ENCODE data around the gene ATP6V1F.

Gene ATP6V1F

GRCh38 chr7:128867241-128867640 lies 4.6 kb downstream of the ATP6V1F start:
- in situ Hi-C loops (cut with MboI; ENCODE audit: low sequenced_read_pairs): no loop called here

- in situ Hi-C loops (cut with MboI; ENCODE audit: low sequenced_read_pairs): no loop called here
Measured at GRCh38 chr7:128867842-128868623, 5.4 kb downstream of the ATP6V1F start.

- in situ Hi-C loops (cut with MboI; ENCODE audit: low sequenced_read_pairs): no loop called here
Measured at GRCh38 chr7:128868624-128869137, 6.0 kb downstream of the ATP6V1F start.

GRCh38 chr7:128869138-128869943 lies 6.7 kb downstream of the ATP6V1F start:
- in situ Hi-C loops (cut with MboI; ENCODE audit: low sequenced_read_pairs): no loop called here

- in situ Hi-C loops (cut with MboI; ENCODE audit: low sequenced_read_pairs): no loop called here
Measured at GRCh38 chr7:128869944-128870285, 7.3 kb downstream of the ATP6V1F start.

GRCh38 chr7:128871050-128871449 lies 8.4 kb downstream of the ATP6V1F start:
- in situ Hi-C loops (cut with MboI; ENCODE audit: low sequenced_read_pairs): no loop called here

- in situ Hi-C loops (cut with MboI; ENCODE audit: low sequenced_read_pairs): no loop called here
Measured at GRCh38 chr7:128872394-128872824, 9.8 kb downstream of the ATP6V1F start.

- in situ Hi-C loops (cut with MboI; ENCODE audit: low sequenced_read_pairs): no loop called here
Measured at GRCh38 chr7:128873234-128873633, 10.6 kb downstream of the ATP6V1F start.

- in situ Hi-C loops (cut with MboI; ENCODE audit: low sequenced_read_pairs): no loop called here
Measured at GRCh38 chr7:128874140-128875031, 11.7 kb downstream of the ATP6V1F start.

- in situ Hi-C loops (cut with MboI; ENCODE audit: low sequenced_read_pairs): no loop called here
Measured at GRCh38 chr7:128875523-128875948, 12.9 kb downstream of the ATP6V1F start.

- in situ Hi-C loops (cut with MboI; ENCODE audit: low sequenced_read_pairs): no loop called here
Measured at GRCh38 chr7:128876127-128876526, 13.5 kb downstream of the ATP6V1F start.

GRCh38 chr7:128876586-128876977 lies 13.9 kb downstream of the ATP6V1F start:
- in situ Hi-C loops (cut with MboI; ENCODE audit: low sequenced_read_pairs): no loop called here

- in situ Hi-C loops (cut with MboI; ENCODE audit: low sequenced_read_pairs): no loop called here
Measured at GRCh38 chr7:128876978-128877755, 14.5 kb downstream of the ATP6V1F start.

- in situ Hi-C loops (cut with MboI; ENCODE audit: low sequenced_read_pairs): no loop called here
Measured at GRCh38 chr7:128877756-128878120, 15.1 kb downstream of the ATP6V1F start.

GRCh38 chr7:128878226-128879105 lies 15.8 kb downstream of the ATP6V1F start:
- in situ Hi-C loops (cut with MboI; ENCODE audit: low sequenced_read_pairs): no loop called here

- in situ Hi-C loops (cut with MboI; ENCODE audit: low sequenced_read_pairs): no loop called here
Measured at GRCh38 chr7:128879461-128879938, 16.8 kb downstream of the ATP6V1F start.

- in situ Hi-C loops (cut with MboI; ENCODE audit: low sequenced_read_pairs): no loop called here
Measured at GRCh38 chr7:128879939-128880746, 17.5 kb downstream of the ATP6V1F start.

- in situ Hi-C loops (cut with MboI; ENCODE audit: low sequenced_read_pairs): no loop called here
Measured at GRCh38 chr7:128880791-128881457, 18.3 kb downstream of the ATP6V1F start.
